Measurements from ENCODE around the gene SEC14L6. TPM values are rescaled to one million over a fixed set of nuclear protein-coding genes. Genes with fewer than 3 reads are reported as not detected.

The SEC14L6 gene
- total and polyA plus RNA-seq, 9 of the 15 experiments (the other 6 are each of a cell fraction or from before 2014, with no cell fraction given) = 0.29 to 6.1 (median 1.9) TPM

DNA sequence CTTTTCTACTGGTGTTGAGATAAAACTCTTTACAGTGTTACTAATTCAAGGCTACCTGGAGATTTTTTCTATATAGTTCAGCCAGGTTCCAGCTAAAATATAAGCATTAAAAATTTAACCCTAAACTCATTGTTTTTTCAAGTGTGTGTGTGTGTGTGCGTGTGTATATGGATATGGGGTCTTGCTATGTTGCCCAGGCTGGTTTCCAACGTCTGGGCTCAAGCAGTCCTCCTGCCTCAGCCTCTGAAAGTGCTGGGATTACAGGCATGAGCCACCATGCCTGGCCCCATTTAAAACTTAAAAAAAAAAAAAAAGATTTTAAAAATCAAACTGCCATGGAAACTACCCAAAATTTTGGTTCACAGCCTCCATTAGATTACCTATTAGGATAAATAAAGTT, 49.7 kb upstream of the SEC14L6 start:
- intact Hi-C loops (cut with micrococcal nuclease) = no loop called here
- POLR2A ChIA-PET = no interaction called here

More for the DNA sequence above, 49.7 kb upstream of the SEC14L6 start:
- H3K9me3 ChIP-seq (replicated peaks; ENCODE audit: control insufficient read depth, insufficient read depth, low read depth, low read length) = no peaks in the 10 kb centered on the region
- H2AFZ ChIP-seq (ENCODE audit: low read depth, low read length) = no peak overlapping the region
- DNase-seq (ENCODE audit: extremely low read depth in 1 of 4, low spot score in 3 of 4) (no peak), FAIRE-seq (no peak), ATAC-seq (no peak)
- no peak for TF ChIP-seq SMAD3 (CRISPR knock-in tag; conservative IDR thresholded peaks at IDR 0.05)
- no peak for TF ChIP-seq IRF2 (CRISPR knock-in tag; IDR thresholded peaks at IDR 0.05)
- TF ChIP-seq FOSL1 (tag; conservative IDR thresholded peaks at IDR 0.05) = no peak
- TF ChIP-seq ZNF561 (CRISPR knock-in tag; conservative IDR thresholded peaks at IDR 0.05) = no peak
- no peak for TF ChIP-seq ZBED1 (IDR thresholded peaks at IDR 0.05)
- TF ChIP-seq ZNF282 (CRISPR knock-in tag; IDR thresholded peaks at IDR 0.05) = no peak
- TF ChIP-seq KLF10 (CRISPR knock-in tag; IDR thresholded peaks at IDR 0.05) = no peak
- TF ChIP-seq, protein P1, sequence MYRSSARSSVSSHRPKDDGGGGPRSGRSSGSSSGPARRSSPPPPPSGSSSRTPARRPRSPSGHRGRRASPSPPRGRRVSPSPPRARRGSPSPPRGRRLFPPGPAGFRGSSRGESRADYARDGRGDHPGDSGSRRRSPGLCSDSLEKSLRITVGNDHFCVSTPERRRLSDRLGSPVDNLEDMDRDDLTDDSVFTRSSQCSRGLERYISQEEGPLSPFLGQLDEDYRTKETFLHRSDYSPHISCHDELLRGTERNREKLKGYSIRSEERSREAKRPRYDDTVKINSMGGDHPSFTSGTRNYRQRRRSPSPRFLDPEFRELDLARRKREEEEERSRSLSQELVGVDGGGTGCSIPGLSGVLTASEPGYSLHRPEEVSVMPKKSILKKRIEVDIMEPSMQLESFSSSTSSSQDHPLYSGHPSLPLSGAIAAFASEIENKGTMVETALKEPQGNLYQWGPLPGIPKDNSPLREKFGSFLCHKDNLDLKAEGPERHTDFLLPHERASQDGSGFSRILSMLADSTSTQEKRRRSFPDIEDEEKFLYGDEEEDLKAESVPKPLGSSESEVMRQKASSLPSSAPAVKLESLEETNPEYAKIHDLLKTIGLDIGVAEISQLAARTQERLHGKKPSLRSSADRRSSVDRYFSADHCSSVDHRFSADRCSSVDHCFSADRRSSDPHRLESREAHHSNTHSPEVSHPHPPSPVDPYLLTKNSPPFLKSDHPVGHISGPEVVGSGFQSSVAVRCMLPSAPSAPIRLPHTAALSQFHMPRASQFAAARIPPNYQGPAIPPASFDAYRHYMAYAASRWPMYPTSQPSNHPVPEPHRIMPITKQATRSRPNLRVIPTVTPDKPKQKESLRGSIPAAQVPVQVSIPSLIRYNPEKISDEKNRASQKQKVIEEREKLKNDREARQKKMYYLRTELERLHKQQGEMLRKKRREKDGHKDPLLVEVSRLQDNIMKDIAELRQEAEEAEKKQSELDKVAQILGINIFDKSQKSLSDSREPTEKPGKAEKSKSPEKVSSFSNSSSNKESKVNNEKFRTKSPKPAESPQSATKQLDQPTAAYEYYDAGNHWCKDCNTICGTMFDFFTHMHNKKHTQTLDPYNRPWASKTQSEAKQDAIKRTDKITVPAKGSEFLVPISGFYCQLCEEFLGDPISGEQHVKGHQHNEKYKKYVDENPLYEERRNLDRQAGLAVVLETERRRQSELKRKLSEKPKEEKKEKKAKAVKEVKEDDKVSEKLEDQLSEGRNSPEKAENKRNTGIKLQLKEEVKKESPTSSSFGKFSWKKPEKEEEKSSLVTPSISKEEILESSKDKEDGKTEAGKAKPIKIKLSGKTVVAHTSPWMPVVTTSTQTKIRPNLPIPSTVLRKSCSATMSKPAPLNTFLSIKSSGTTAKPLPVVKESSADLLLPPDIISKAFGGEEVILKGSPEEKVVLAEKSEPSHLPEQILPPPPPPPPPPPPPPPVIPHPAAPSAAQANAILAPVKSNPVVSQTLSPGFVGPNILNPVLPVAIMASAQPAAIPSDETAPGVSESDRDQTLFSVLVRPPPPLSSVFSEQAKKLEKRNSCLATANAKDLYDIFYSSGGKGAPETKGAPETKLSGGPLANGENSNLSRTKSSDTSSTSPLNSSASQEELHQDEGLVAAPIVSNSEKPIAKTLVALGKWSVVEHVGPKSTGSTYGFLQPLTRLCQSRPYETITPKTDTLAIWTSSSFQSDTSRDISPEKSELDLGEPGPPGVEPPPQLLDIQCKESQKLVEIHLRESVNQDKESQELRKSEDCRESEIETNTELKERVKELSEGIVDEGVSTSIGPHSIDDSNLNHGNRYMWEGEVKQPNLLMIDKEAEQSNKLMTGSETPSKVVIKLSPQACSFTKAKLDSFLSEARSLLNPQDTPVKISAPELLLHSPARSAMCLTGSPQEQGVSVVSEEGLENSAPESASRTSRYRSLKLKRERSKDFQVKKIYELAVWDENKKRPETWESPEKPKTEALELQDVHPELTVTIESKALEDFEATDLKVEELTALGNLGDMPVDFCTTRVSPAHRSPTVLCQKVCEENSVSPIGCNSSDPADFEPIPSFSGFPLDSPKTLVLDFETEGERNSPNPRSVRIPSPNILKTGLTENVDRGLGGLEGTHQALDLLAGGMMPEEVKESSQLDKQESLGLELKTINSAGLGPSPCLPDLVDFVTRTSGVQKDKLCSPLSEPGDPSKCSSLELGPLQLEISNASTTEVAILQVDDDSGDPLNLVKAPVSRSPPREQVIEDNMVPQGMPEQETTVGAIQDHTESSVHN (IDR thresholded peaks at IDR 0.05; ENCODE audit: borderline replicate concordance in 1 of 2, low read depth in 1 of 2) = no peak
- no peak for TF ChIP-seq EZH2 (IDR thresholded peaks at IDR 0.05; ENCODE audit: borderline replicate concordance, low read depth, low read length)
- TF ChIP-seq POLR2H (tag; IDR thresholded peaks at IDR 0.05; ENCODE audit: low read depth) = no peak
- in situ Hi-C loops (cut with MboI) = no loop called here
- WGBS (ENCODE audit: insufficient coverage, low coverage, missing lambda C conversion rate) = 37% methylated on average over 2 of the region's 2 CpGs
- H4K20me1 ChIP-seq (replicated peaks; ENCODE audit: control insufficient read depth, insufficient read depth, low read length) = no peaks in the 10 kb centered on the region
- no peak overlapping the region for H3K4me2 ChIP-seq (ENCODE audit: insufficient read depth, low read length)
- H3K27ac ChIP-seq (ENCODE audit: extremely low read depth, low read depth, low read length) = no peak overlapping the region
- no peaks in the 10 kb centered on the region for H3K36me3 ChIP-seq (ENCODE audit: control insufficient read depth, insufficient read depth, low read length)
- H3K4me3 ChIP-seq = no peak overlapping the region
- CTCF ChIA-PET (ENCODE audit: low intra/inter-chr PET ratio) = no interaction called here
- no peaks in the 10 kb centered on the region for H3K9me1 ChIP-seq (ENCODE audit: control insufficient read depth, insufficient read depth, low read length)
- H3K4me1 ChIP-seq (replicated peaks in 1 of 2; ENCODE audit: control insufficient read depth in 2 of 2, insufficient read depth in 2 of 2, low read length in 2 of 2) = no peaks in the 10 kb centered on the region
- H3K9ac ChIP-seq (ENCODE audit: insufficient read depth in 1 of 2, low read depth in 2 of 2, low read length in 2 of 2) = no peak overlapping the region
- peaks cover 7% of the 10 kb centered on the region for H3K79me2 ChIP-seq (ENCODE audit: control insufficient read depth, insufficient read depth, low read length)
- H3K27me3 ChIP-seq (ENCODE audit: control insufficient read depth in 2 of 2, insufficient read depth in 2 of 2, low read length in 2 of 2) = no peaks in the 10 kb centered on the region
- no TSS peak for BruUV-seq (replicated peaks)
